ENCODE results near the gene SPESP1.

DNA sequence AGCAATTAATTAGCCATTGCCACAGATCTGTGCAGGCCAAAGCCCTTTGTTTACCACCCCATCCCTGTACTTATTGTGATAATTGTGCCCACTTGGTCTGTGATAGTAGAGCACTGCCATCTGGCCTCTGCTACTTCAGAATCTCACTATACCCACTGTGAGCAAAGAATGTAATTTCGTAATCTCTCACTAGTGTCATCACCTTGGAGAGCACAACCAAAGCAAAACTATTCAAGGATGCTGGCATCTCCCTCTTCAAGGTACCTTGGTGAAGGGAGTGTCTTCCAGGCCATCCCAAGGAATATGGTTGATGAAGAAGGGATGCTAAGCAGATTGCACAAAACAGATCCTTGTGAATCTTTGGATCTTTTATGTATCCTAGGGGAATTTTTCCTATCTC is 49.5 kb downstream of the SPESP1 start:
- TF ChIP-seq POLR2A (IDR thresholded peaks at IDR 0.05) (no peak), POLR2AphosphoS5 (IDR thresholded peaks at IDR 0.05; ENCODE audit: insufficient read depth in 1 of 2, low read depth in 1 of 2) (no peak)
- TF ChIP-seq, protein P1, sequence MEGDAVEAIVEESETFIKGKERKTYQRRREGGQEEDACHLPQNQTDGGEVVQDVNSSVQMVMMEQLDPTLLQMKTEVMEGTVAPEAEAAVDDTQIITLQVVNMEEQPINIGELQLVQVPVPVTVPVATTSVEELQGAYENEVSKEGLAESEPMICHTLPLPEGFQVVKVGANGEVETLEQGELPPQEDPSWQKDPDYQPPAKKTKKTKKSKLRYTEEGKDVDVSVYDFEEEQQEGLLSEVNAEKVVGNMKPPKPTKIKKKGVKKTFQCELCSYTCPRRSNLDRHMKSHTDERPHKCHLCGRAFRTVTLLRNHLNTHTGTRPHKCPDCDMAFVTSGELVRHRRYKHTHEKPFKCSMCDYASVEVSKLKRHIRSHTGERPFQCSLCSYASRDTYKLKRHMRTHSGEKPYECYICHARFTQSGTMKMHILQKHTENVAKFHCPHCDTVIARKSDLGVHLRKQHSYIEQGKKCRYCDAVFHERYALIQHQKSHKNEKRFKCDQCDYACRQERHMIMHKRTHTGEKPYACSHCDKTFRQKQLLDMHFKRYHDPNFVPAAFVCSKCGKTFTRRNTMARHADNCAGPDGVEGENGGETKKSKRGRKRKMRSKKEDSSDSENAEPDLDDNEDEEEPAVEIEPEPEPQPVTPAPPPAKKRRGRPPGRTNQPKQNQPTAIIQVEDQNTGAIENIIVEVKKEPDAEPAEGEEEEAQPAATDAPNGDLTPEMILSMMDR (IDR thresholded peaks at IDR 0.05) = no peak
